DMS153 treated with DMSO at 0.1 percent for 48 hours (cell line): ENCODE data around the gene GLRA1.
"Not testable (repeated sequence)": the region's sequence is repeated elsewhere in the genome, so short reads cannot be mapped to it uniquely, and the experiment has no call there.

Experiments used
- DNase-seq: peaks from one replicate; lab custom pipeline; 2025; ENCODE audit not compliant: unreplicated experiment; lab: John Stamatoyannopoulos, UW

GLRA1 gene

GRCh38 chr5:151917904-151918303 is 6.7 kb downstream of the GLRA1 start:
- DNase-seq, result no peak

- DNase-seq, result no peak
These were observed 11.2 kb downstream of the GLRA1 start for GRCh38 chr5:151913425-151913824.

- DNase-seq, result no peak
These were observed 12.3 kb downstream of the GLRA1 start for GRCh38 chr5:151912360-151912759.

DNA sequence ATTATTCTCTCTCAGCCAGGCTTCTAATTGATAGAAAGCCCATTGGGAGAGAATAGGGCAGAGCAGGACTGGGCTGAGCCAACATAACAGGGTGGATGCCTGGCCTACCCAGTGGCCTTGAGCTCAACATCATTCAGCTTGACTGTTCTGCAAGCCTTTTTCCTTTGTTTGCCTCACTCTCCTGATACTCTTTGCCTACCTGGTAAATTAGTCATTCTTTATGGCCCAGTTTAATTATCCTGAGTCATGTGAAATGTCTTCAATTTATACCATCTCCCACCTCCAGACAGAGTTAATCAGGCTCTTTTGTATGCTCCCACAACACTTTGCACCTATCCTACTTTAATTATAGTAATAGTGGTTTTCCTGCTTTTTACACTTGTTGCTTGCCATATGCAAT is 13.6 kb downstream of the GLRA1 start:
- no peak for DNase-seq

GRCh38 chr5:151909628-151910027 is 15.0 kb downstream of the GLRA1 start:
- no peak for DNase-seq

GRCh38 chr5:151906246-151906645 is 18.4 kb downstream of the GLRA1 start:
- peak; percentile 0 for DNase-seq

DNA sequence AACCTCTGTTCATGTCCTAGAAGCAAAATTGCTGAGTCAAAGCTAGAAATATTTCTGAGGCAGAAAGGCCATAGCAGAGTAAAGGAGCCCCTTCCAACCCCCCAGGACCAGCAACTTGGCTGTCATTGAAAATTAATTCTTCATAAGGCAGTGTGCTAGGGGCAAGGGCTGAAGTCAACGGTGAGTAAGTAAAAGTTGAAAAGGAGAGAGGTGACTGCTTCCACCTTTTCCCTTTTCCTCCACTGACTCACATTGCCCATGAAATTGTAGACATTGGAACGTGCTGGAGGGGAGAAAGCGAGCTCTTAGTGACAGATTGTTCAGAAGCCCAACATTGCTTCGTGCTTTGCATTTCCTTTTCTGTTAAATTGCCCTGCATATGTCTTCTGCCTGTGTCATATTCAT is 19.1 kb downstream of the GLRA1 start:
- DNase-seq, result no peak

DNA sequence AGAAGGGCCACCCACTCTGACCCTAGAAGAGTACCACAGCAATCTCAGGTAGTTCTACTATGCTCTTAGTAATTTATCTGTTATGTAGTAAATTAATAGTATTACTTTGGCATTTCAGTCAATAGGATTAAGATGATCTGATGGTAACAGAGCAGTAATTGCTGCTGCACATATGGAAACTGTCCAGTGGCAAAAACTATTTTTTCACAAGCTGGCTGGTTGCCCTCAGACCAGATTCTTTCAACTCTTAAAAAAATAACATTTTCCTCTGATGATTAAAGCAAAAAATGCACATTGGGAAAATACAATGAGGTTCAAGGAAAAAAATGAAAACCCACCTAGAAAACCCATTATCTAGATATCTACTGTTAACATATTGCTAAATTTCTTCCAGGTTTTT is 19.7 kb downstream of the GLRA1 start:
- no peak for DNase-seq

DNA sequence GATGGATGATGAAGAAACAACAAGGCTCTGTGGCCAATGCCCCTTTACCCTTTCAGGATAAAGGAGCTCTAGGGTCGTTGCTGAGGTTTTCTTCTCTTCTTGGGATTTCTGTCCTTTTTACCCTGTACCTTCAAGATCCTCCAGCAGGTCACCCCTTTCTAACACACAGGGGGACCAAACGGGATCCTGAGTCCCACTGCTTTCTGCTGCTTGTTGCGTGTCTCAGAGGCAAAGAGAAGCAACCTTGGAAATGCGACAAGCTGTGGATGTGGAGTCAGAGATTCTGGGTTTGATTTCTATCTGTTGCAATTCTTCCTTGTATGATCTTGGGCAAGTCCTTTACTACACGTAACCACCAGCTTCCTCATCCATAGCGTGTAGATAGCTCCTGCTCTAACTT is 20.5 kb downstream of the GLRA1 start:
- DNase-seq, result no peak

DNA sequence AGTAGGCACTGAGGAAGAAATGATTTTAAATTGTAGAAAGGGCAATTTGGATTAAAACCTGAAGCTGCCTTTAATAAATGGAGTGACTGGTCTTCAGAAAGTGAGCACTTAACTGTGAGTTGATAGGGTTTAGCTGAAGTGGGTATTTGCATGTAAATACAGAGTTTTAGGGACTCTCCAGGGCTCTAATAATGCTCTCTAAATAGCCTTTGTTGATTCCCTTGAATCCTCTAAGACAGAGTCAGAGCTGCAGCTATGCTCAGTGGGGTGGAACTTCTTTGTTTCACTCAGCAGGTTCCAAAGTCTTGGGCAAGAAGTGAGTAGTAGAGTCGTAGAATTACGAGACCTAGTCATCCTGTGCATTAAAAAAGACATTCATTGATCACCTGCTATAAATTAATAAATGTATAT is 21.4 kb downstream of the GLRA1 start:
- DNase-seq, result no peak

DNA sequence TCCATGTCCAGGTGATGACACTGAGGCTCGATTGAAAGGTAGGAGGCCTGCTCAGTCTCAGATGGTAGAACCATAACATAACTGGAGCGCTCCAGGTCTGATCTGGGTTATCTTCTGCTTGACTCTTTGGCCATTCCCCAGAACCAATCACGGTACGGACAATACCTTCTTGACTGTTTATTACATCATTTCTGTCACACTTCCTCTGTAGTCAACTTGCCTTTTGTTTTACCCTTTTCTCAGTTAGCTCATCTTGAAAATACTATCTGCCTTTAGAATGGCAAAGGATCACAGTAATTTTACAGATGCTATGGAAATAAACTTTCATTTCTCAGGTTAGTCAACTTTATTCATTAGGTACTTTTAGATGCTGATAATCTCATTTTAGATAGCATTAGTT is 22.4 kb downstream of the GLRA1 start:
- DNase-seq, result no peak

- DNase-seq, result no peak
These were observed 23.0 kb downstream of the GLRA1 start for GRCh38 chr5:151901611-151902010.

DNA sequence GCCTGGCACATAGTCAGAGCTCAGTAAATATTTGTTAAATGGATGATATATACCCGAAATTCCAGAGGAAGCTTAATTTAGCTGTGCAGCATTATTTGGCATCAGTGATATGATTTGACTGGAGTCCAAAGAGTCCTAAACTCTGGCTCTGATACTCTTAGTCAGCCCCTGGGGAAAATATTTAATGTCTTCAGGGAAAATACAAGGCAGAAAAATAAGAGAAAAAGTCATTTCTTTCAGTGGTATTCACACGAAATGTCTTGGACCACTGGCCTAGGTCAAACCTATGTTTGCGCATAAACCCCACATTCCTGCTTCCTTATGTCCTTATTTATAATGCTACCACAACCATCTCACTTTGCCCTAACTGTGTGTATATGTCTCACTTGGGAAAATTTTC is 23.8 kb downstream of the GLRA1 start:
- no peak for DNase-seq

GRCh38 chr5:151899399-151899798 is 25.3 kb downstream of the GLRA1 start:
- no peak for DNase-seq

- no peak for DNase-seq
These were observed 26.8 kb downstream of the GLRA1 start for GRCh38 chr5:151897896-151898295.

DNA sequence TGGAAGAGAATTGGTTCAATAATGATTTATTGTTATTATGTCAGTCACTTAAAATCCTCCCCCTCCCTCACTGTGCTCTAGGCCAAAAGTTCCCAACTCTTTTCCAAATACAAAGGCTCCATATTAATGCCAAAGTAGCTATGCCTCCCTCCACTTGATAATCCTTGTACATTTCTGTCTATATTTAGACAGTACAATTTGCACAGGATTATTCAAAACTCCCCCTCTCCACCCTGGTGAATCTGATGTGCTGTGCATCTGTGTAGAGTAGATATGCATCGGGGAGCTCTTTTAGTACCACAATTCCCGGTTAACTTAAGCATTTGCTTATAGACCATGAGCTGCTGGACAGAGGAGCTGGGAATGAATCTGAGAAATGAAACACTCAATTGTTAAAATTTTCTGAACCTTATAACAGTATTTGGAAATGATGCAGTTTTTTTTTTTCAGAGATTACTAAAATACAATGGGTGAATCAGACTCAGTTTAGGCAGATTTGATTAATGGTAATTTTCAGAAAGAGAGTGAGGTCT is 27.6 kb downstream of the GLRA1 start:
- DNase-seq, result no peak

DNA sequence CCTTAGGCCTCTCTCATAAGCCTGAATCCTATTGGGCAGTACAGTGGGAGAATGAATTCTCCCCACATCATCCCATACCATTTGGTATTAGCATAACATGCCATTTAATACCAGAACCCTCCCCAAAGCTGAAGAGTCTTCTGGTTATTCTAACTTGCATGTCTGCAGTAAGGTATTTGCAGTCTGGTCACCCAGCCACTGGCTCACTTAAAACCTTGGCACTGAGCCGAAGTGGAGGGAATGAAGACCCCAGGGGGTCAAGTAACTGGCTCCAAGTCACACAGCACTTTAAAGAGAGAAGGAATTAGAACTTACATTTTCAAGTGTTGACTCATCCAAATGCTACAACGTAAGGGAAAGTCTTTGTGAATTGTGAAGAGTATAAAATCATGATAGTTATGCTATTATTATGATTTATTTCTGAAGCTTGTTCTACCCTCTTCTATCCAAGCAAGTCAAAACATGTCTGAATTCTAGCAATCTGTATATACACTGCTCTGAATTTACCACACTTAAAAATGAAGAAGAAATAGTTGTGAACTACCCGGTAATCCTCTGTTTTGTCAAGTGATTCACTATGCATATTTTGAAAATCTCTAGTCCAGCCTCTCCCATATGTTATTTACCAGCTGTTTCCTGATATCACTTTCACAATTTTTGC is 28.5 kb downstream of the GLRA1 start:
- DNase-seq, result no peak

- DNase-seq, result no peak
These were observed 29.0 kb downstream of the GLRA1 start for GRCh38 chr5:151895660-151896030.

GRCh38 chr5:151893485-151893884 is 31.2 kb downstream of the GLRA1 start:
- not testable (repeated sequence) for DNase-seq

GRCh38 chr5:151892393-151892792 is 32.3 kb downstream of the GLRA1 start:
- peak; percentile 2 for DNase-seq

DNA sequence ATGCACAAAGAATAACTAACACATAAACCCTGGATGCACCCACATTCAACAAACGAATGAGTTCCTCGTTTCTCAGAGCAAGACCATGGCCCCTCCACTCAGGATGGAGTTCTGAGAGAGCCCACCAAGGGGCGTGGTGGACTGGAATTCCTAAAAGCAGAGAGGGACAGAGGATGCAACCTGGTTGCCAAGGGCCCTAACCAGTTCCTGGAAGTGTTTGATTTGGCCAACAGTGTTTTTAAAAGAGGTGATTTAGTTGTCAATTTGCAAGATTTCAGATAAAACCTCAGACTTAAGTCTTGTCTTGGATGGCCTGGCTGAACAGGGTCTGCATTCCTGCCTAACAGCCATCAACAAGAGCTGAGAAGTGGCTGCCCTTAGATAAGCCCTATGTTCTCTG is 34.4 kb downstream of the GLRA1 start:
- DNase-seq, result no peak

DNA sequence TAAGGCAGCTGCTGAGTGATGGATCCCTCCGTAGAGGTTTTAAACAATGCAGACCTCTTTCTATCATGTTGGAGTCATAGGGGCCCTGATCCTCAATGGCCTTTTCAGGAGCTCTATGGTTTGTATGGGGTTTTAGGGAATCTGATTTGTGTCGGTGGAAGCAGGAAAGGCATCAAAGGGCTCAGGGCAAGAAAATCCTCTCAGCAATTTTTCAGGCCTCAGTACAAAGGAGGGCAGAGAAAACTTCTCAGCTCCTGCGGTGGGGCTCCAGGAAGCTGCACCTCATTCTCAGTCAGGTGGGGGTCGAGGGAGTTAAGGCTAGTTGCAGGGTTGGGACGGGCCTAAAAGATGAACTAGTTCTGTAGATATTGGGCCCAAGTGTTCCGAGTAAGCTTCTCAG is 35.0 kb downstream of the GLRA1 start:
- no peak for DNase-seq

GRCh38 chr5:151886546-151887275 is 37.9 kb downstream of the GLRA1 start:
- no peak for DNase-seq
